GM18870 (cell line): ENCODE measurements around the gene C10orf71.

Source experiments
- ATAC-seq: cut with Tn5 transposase; IDR thresholded peaks from one replicate; pipeline ENCODE4 v1.9.1; 2021; ENCODE audit warnings: moderate library complexity; ENCODE audit not compliant: unreplicated experiment

The C10orf71 gene

GRCh38 chr10:49272251-49273081, 26.5 kb upstream of the C10orf71 start:
- ATAC-seq, result no peak

DNA sequence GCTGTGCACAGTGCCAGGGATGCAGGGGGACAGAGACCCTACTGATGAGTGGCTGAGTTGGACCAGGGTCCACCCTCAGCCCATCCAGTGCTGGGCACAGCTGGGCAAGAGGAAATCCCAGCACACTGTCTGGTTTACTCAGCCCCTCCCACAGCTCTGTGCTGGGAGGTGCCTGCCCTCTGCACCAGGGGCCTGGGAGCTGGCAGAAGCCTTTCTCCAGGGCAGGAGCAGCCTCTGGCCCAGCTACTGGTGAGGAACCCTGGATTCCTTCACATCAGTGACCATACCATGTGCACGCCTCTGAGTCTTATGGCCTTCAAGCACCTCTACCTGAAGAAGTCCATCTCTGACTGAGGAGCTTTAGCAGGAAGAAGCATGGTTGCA, 25.9 kb upstream of the C10orf71 start:
- ATAC-seq, result no peak

GRCh38 chr10:49273626-49274025, 25.3 kb upstream of the C10orf71 start:
- no peak for ATAC-seq

DNA sequence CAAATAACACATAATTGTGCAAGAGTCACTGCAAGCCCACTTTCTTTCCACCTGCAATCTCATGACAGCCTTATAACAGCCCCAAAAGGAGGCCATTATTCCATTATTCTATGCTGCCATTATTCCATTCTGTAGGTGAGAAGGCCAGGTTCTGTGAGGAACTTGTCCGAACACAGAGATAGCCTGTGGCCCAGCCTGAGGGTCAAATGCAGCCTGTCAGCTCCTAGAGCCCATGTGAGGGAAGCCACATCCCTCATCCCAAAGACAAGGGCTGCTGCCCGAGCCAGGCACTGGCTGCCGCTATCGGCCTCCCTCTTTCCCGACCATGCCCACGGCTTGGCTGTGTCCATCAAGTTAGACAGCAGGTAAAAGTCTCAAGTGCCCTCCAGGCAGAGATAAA, 24.1 kb upstream of the C10orf71 start:
- ATAC-seq, result no peak

DNA sequence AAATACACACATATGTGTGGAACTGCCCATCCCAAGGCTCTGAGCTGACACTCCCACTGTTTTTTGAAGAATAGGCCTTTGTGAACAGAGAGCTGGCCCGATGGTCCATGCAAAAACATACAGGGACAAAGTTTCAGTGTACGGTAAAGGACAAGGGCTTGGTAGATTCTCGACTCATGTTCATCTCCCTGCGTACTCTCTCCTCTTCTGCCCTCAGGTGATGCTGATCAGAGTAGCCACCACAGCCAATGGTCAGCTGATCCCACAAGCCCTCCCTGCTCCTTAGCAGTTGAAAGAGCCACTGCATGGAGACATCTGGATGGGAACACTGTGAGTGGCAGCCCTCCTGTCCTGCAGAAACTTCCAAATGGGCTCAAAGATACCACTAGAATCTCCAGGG, 23.1 kb upstream of the C10orf71 start:
- ATAC-seq, result no peak

DNA sequence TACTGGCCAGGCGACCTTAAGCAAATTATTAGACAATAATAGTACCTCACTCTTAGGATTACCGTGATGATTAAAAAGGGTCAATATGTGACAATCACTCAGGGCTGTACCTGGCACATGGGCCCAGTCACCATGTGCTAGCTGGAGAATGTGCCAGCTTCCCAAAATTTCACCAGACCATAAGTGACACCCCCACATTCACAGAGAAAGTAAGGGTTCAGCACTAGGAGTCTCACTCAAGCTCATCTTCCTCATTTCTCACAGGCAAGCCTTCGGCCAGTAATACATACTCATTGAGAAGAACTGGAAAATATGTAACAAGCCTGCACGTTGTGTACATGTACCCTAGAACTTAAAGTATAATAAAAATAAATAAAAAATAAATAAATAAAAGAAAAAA, 22.4 kb upstream of the C10orf71 start:
- ATAC-seq, result no peak

DNA sequence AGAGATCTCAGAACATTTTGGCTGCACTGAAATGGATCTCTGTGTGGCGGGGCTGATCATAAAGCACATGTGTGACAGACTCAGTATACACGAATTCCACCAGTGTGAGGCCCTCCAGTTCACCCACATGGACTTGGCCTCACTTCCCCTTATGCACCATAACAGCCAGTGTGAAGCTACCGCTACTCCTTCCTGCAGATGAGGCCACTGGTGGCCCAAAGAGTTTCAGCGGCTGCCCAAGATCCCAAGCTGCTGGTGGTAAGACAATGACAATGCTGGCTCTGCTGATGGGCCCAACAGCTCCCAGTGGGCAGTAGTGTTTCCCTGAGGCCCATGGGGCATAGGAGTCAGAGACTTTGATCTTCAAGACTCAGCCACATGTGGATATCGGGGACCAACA, 21.0 kb upstream of the C10orf71 start:
- ATAC-seq, result no peak

- ATAC-seq, result no peak
Observed at GRCh38 chr10:49278497-49278981, 20.4 kb upstream of the C10orf71 start.

- no peak for ATAC-seq
Observed at GRCh38 chr10:49279015-49279880, 19.7 kb upstream of the C10orf71 start.

GRCh38 chr10:49280001-49280408, 19.0 kb upstream of the C10orf71 start:
- ATAC-seq, result no peak

GRCh38 chr10:49281461-49281860, 17.5 kb upstream of the C10orf71 start:
- no peak for ATAC-seq

- no peak for ATAC-seq
Observed at GRCh38 chr10:49282306-49282705, 16.7 kb upstream of the C10orf71 start.

DNA sequence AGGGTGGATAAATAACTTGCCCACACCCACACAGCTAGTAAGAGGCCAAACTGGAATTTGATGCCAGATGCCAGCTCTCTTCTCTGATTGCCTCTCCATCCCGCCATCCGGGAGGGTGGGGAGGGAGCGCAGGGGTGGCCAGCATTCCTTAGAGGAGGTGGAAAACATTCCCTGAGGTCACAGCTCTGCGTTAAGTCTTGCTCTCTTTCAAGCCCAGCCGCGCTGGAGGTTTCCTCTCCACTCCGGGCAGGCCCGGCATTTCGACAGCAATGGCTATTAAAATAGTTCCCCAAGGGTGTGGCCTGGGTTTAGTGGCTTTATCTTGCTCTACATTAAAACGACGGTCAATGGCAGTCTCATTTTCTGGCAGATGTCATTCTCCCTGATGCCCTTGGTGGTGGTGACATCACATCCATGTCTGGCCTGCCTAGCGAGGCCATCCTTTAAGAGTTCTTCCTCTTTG, 16.1 kb upstream of the C10orf71 start:
- ATAC-seq, result no peak

DNA sequence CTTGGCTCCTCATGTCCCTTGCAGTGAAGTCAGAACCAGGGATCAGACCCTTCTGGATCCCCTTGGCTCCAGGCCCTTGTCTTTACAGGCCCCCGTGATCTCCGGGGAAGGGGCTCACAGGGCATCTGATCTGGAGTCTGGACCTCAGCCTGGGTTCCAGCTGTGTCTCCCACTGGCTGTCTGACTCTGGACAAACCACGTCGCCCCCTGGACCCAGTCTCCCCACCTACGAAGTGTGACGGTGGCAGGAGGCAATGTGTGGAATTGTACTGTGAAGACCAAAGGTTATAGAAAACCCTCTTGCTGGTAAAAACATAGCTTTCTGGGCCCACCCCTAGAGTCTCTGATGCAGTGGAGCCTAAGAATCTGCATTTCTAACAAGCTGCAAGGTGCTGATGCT, 15.5 kb upstream of the C10orf71 start:
- ATAC-seq, result no peak

DNA sequence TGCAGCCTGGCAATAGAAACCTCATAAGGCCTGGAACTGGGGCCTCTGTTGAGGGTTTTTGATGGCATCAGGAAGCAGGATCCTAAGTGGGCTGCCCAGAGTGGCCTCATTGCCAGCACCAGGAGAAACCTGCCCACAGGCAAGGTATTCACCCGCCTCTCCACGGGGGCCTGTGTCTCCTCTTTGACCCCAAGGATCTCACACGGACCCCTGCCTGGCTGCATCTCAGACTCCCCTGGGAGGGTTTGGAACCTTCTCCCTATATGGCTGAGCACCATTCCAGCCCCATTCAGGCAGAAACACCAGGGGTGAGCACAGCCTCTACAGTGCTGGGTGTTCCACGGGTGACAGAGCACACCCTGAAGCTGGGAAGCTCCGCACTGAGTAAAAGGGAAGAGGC, 14.6 kb upstream of the C10orf71 start:
- no peak for ATAC-seq

DNA sequence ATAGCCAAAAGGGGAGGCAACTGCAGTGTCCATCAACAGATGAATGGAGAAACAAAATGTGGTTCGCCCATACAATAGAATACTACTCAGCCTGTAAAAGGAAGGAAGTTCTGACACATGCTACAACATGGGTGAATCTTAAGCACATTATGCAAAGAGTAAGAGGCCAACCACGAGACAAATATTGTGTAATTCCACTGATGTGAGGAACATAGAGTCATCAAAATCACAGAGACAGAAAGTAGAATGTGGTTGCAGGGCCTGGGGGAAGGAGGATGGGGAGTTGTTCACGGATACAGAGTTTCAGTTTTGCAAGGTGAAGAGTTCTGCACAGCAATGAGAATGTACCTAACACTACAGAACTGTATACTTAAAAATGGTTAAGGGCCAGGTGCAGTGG, 13.7 kb upstream of the C10orf71 start:
- ATAC-seq, result no peak

- no peak for ATAC-seq
Observed at GRCh38 chr10:49286686-49287085, 12.3 kb upstream of the C10orf71 start.

GRCh38 chr10:49287689-49288340, 11.2 kb upstream of the C10orf71 start:
- ATAC-seq, result no peak

DNA sequence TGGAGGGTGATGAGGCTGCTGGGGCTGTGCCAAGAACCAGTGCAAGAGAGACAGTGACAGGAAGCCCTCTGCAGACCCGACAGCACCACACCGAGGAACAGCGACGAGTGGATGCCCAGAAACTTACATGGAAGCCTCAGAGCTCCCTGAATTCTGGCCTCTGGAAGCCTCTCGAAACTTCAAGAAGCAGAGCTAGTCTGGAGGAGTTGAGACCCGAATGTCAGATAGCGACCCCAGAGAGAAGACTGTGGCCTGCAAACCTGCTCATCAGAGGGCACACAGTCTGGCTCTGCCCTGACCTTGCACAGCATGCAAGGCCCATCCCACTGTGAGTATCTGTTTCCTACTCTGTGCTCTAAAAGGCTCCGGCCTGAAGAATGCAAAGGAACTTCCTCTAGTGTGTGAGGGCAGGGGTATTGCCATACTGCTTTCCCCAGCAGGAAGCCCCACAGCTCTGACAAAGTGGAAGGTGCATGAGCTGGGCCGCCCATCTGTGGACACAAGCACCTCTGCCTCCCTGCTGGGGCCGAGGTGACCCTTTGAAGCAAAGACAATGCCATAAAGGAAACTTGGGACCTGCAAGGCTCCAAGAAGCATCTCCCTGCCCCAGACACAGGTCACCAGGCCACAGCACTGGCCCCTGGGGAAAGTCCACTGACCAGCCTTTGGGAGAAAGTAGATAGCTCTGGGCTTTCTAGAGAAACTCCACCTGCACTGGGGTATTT, 10.5 kb upstream of the C10orf71 start:
- no peak for ATAC-seq

DNA sequence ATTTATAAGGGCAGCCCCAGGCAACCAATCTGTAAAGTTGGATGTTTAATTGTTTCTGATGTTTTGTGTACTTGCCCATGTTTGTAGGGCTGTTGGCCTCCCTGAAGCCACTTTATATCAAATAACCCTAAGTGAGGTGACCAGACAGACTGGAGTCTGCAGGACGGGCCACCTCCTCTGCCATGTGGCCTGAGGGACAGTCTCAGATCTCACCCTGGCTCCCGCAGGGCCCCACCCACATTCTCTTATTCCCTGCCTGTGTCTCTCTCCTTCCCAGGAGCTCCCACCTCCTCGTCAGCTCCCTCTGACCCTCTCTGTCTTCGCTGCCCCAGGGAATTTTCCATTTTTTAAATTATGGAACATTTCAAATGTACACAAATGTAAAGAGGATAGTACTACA, 9.5 kb upstream of the C10orf71 start:
- no peak for ATAC-seq

- no peak for ATAC-seq
Observed at GRCh38 chr10:49290131-49290530, 8.8 kb upstream of the C10orf71 start.
